Islet precursor cell (in vitro differentiated cells): ENCODE measurements around the gene ARID1A.
"Not testable (repeated sequence)": the region's sequence is repeated elsewhere in the genome, so short reads cannot be mapped to it uniquely, and the experiment has no call there.

Experiments
- DNase-seq: peaks from one replicate; pipeline ENCODE4 v3.0.0-alpha.2; 2018

ARID1A gene

DNA sequence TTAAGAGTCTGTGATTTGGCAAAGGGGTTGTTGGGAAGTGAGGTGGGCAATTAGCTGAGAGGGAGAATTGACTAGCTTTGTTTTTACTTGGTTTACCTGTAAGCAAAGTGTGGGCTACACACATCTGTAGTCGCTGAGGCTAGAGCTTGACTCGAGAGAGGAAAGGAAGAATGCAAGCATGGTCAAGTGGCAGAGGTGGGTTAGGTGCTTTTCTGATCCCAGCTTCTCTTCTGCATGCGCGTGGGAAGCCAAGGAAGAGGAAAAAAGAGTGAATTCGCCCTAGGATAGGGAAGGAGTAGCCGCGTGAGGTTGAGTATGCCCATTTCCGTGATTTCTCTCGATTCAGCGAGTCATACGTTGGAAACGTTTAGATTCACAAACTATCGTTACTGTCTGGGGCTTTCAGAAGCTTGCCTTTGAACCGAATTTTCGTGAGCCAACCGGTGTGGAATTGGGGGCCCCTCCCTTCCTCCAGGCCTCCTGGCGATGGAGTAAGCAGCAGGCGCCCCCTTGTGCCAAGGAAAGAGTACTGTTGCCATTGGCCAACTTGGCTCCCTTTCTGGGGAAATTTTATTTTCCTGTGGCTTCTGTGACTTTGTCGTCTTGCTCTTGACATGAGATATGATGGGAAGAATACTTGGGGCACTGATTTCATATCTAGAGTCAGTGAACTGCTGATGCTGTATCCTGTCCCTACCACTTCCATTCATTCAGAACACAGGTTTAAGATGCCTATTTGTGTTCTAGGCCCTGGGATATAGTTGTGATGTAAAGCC is 93.2 kb downstream of the ARID1A start:
- peak; percentile 87 for DNase-seq

DNA sequence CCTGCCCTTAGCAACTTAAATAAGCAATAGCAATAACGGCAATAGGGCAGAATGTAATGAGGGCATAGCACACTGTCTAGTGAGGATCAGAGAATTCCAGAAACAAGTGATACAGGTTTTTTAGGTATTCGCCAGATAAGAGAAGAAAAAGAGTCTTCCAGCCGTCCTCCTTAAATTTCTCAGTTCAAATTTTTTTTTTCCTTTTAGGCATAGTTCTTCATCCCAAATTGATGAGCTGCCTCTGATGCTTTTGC is 93.7 kb downstream of the ARID1A start:
- DNase-seq, result no peak

DNA sequence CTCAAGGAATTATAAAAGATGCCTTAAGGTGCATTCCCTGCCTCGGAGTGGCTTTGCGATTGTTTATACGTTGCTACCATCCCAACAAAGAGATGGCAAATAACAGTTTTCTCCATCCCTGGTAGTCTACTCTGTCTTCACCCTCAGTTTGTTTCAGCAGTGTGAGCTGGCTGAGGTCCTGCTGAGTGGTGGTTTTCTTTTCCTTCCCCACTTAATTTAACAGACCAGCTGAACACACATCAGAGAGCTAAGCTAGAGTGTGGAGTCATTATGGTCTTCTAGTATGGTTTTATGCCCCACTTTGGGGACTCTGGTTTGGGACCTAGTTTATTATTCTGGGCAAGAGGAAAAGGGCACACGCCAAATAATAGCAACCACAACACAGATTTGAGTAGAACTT is 94.1 kb downstream of the ARID1A start:
- DNase-seq, result no peak

DNA sequence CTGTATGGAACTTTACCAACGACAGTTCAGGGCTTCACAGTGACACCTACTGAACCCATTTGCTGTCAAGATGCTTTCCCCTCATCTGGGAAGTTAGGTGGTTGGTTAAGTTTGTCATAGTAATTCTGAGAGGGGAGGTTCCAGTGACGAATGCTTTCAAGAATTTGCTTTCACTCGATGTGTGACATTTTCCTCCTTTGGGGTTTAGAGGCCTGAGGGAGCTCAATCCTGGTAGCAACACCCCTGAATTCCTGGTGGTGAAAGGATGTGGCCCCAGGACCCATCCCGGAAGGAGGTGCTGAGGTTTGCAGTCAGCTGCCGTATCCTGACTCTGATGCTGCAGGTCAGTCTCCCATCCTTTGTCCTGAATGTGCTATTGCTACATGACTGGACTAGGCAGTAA is 94.7 kb downstream of the ARID1A start:
- no peak for DNase-seq

DNA sequence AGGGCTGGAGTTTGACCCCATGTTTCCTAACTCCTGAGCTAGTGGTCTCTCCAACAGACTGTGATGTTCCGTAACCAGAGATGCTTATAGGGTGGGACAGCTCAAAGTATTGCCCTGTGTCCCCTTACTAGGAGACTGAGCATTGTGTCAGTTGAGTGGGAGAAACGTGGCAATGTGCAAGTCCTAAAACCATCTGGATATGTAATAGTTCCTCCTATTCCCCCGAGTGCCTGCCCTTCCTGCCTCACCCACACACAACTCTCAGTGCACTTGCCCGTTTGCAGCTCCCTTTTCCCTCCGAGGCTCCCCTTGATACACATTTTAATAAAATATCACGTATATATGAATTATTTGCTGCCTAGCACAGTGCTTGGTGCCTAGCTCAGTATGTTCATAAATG is 95.3 kb downstream of the ARID1A start:
- DNase-seq, result no peak

DNA sequence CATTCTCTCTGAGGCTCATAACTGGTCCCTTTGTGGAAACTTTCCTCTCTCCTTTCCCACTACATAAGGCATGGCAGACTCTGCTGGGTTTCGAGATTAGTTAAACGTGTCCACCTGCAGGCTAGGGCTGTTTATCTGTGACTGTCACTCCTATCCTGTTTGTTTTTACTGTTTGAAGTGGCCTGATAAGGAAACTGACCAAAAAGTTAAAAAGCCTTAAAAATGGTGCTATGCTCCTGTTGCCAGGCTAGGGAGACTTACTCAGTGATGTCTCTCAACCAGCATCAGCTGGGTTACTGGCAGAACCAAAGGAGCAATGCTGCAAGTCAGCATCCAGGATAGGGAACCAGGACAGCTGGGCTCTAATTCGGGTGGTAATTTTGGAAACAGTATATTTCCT is 95.8 kb downstream of the ARID1A start:
- DNase-seq, result no peak

DNA sequence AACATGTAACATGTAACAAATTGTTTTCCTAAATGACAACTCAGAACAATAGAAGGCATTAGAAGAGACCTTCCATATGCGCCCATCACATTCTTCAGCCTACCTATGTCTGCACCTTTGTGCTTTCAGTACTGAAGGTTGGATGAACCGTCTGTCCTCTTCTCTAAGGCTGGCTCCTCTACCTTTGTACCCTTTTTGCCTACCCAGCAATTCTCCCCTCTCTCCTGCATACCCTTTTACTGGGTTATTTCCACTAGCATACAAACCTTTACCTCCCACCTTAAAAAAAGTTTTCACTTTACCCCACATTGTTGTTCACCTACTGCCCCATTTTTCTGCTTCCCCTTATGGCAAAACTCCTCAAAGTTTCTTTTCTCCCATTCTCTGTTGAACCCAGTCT is 97.1 kb downstream of the ARID1A start:
- no peak for DNase-seq

DNA sequence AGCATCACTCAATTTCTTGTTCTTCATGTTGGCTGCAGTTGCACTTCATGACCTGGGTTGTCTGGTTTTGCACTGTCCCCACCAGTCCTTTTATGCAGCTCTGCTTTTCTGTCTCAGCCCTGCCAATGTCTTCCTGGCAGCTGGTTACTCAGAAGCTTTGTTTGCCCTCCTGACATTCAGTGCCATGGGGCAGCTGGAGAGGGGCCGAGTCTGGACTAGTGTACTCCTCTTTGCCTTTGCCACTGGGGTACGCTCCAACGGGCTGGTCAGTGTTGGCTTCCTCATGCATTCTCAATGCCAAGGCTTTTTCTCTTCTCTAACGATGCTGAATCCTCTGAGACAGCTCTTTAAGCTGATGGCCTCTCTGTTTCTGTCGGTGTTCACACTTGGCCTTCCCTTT is 98.6 kb downstream of the ARID1A start:
- DNase-seq, result no peak

DNA sequence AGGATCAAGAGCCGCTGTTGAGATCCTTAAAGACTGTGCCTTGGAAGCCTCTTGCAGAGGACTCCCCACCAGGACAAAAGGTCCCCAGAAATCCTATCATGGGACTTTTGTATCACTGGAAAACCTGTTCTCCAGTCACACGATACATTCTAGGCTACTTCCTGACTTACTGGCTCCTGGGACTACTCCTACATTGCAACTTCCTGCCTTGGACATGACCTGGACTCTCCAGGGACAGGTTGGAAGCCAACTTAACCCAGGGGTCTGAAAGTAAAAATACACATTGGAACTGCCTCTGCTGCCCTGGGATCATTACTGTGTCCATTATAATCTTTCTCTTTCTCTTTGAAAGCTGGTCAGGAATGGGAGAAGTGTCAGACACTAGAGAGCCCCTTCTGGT is 101.8 kb downstream of the ARID1A start:
- no peak for DNase-seq

DNA sequence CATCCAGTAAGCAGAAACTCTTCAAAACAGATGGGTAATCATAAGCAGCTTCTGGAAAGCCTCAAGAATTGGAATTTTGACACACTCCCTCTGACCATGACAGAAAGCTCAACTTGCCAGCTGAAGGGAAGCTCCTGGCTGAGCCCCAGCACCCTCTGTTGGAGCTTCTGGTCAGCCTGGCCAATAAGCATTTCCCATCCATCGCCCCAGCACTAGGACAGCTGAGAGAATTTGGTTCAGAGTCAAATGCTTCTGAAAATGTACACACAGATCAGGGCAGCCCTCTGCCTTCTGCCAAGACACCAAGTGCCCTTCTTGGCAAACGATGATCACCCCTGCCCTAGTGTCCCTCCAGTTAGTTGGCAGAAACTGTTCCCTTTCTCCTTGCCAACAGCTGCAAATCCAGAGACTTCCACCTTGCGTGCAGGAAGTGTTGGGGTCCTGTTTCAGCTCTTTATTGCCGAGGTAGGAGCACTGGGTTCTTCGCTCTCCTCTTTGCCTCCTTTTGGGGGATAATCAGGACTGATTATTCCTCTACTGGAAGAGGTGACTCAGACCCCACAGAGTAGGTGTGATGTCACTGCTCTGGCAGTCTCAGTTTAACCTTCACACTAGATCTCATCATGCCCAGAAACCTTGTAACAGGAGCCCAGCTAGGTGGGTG is 103.8 kb downstream of the ARID1A start:
- DNase-seq, result no peak

DNA sequence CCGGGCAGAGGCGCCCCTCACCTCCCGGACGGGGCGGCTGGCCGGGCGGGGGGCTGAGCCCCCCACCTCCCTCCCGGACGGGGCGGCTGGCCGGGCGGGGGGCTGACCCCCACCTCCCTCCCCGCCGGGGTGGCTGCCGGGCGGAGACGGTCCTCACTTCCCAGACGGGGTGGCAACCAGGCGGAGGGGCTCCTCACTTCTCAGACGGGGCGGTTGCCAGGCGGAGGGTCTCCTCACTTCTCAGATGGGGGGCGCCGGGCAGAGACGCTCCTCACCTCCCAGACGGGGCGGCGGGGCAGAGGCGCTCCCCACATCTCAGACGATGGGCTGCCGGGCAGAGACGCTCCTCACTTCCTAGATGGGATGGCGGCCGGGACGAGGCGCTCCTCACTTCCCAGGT is 108.1 kb downstream of the ARID1A start:
- not testable (repeated sequence) for DNase-seq

DNA sequence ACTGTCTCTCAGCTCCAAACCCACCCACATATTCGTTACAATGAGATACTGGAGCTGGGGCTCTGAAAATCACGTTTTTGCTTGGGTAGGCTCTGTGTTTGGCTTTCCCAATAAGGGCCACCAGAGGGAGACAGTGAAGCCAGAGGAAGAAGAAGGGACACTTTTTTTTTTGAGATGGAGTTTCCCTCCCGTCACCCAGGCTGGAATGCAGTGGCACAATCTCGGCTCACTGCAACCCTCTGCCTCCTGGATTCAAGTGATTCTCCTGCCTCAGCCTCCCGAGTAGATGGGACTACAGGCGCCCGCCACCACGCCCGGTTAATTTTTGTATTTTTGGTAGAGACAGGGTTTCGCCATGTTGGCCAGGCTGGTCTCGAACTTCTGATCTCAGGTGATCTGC is 114.3 kb downstream of the ARID1A start:
- peak; percentile 77 for DNase-seq

DNA sequence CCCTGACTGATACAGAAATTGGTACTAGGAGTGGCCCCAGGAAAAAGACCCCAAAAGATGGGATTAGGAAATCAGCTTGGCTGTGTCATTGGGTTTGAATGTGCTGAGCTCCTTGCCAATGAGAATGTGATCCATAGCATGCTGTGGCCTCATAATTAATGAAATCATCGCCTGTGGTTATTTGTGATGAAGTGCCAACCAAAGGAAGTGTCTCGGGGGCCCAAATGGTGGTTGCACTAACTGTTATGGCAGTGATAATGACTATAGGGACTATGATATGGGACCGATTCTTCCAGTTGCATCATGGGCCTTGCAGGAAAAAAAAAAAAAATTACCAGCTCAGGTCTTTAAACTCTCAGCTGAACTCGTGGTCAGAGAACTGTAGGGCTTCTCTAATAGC is 115.2 kb downstream of the ARID1A start:
- no peak for DNase-seq

DNA sequence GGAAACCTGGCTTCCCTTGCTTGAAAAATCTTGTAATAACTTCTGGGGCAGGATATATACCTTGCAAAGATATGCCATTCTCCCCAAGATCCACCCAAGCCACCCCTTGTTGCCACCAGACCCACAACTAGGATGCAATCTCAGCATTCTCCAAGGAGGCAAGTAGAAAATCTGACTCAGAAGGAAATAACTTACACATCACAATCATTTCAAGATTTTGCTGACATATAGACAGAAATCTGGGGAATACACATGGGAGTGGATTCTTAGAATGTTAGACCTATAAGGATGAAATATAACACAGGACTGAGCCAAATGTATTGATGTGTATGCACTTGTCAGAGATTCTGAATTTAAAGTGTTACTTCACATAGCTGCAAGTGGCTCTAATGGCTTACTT is 115.9 kb downstream of the ARID1A start:
- no peak for DNase-seq

DNA sequence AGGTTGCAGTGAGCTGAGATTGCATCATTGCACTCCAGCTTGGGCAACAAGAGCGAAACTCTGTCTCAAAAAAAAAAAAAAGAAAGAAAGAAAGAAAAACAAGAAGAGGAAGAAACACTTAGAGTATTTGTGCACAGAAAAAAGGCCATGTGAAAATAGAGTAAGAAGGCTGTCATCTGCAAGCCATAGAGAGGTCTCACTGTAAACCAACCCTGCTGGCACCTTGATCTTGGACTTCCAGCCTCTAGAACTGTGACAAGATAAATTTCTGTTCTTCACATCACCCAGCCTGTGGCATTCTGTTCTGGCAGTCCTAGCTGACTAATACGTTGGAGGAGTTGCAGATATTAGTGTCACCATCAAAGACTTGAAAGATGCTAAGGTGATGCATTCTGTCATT is 118.6 kb downstream of the ARID1A start:
- DNase-seq, result no peak

DNA sequence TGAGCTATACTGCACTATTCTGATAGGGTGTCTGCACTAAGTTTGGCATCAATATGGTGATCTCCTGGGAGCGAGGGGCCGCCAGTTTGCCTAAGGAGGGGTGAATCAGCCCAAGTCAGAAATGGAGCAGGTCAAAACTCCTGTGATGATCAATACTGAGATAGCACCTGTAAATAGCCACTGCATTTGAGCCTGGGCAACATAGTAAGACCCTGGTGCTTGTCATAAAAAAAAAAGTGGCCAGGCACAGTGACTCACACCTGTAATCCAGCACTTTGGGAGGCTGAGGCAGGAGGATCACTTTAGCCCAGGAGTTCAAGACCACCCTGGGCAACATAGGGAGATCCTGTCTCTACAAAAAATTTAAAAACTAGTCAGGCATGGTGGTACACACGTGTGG is 119.1 kb downstream of the ARID1A start:
- no peak for DNase-seq

DNA sequence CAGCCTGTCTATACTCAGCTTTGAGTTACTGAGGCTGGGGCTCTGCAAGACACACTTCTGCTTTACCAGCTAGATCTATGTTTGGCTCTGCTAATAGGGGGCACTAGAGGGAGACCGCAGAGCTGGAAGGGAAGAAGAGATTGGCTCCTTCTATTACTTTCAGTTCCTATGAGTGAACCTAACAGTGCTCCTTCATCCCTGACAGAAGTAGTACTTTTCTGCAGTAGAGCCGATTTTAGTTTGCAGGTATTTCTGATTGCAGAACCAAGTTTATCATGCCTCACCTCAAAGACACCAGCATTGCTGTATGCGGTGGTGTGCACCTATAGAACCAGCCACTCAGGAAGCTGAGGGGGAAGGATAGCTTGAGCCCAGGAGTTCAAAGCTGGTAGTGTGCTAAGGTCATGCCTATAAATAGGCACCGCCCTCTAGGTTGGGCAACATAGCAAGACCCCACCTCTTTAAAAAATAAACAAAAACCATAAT is 125.0 kb downstream of the ARID1A start:
- no peak for DNase-seq

DNA sequence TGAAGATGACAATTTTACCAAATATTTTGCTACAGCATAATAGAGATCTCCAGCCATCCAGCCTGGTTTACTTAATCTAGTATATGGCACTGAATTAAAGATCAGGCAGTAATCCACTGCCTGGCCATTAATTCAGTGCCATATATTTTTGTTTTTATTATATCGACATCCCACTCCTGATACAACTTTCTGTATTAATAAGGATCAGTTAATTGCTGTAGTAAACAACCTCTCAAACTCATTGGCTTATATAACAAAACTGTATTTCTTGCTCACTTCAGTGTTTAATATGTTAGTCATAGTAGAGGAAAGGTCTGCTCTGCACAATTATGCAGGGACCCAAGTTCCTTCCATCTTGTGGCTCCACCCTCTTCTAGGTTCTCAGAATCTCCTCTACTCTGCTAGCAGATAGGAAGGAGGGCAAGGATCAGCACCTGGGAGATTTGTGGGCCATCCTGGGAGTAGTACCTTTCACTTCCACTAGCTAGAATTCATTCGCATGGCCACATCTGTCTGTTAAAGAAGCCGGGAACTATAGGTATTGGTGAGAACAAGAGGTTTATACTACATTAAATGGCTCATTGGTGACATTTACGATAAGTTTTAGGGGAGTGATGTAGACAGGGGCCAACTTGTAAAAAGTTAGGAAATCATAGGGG is 127.1 kb downstream of the ARID1A start:
- DNase-seq, result no peak

DNA sequence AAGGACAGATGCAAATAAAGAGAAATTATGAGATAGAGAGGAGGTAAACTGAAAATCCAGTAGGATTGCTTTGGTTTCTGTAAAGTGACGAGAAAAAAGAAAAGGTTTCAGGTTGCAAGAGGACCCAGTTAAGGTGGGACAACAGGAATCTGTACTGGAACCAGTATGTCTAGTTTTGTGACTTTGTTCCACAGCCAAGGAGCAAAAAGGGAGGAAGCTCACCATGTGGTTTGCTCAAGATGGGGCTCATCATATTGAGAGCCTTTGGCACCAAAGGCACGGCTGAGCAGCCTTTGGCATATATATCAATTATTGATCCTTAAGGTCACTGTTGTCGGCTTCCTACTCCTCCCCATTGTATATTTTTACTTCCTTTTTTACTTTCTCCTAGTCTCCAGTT is 128.9 kb downstream of the ARID1A start:
- peak; percentile 55 for DNase-seq

DNA sequence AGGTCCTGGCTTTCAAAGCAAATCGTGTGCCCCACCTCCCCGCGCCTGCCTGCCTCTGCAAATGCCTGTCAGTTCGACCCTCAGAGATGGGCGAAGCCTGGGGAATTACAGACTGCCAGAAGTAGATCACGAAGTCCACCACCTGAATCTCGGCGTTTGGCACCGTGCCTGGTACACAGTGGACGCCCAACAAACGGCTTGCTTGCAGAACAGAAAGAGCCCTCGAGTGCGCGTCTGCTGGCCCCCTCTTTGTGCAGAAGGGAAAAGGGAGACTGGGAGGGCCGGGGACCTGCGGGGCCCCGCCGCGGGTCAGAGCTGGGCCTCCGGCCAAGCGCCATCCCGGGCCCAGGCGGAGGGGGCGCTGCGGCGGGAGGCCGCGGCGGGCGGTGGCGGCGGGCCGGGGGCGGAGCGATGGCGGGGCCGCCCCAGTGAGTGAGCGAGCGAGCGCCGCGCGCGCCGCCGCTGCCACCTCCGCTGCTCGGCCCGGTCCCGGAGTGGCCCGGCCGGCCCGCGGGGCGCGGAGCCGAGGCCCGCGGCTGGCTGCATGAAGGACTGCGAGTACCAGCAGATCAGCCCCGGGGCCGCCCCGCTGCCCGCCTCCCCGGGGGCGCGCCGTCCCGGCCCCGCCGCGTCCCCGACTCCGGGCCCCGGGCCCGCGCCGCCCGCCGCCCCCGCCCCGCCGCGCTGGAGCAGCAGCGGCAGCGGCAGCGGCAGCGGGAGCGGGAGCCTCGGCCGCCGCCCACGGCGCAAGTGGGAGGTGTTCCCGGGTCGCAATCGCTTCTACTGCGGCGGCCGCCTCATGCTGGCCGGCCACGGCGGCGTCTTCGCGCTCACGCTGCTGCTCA is 130.7 kb downstream of the ARID1A start, which contains the start of gene ZDHHC18:
ZDHHC18 (plus strand) TSS at position 428 of the 845 bp plus-strand sequence; CDS start at position 545, 117 bp downstream.
- DNase-seq, result peak; percentile 72

DNA sequence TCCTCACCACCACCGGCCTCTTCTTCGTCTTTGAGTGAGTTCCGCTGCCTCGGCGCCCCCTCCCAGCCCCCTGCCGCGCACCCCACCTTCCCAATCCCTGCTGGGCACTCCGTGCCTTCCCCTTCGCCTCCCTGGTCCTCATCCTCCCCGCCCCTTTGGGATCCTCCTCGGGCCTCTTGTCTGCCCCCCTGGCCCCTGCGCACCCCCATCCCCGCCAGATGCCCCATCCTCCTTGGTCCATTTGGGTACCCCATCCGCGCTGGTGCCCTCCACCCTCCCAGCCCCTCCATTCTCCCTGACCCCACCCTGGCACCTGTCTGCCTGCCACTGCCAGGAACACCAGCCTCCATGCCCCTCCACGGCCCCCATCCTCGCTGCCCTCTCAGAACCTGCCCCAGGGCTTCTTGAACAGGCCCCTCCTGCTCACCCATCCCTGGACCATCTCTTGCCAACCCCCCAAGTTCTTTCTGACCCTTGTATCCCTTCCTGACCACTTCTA is 131.3 kb downstream of the ARID1A start:
- peak; percentile 44 for DNase-seq

DNA sequence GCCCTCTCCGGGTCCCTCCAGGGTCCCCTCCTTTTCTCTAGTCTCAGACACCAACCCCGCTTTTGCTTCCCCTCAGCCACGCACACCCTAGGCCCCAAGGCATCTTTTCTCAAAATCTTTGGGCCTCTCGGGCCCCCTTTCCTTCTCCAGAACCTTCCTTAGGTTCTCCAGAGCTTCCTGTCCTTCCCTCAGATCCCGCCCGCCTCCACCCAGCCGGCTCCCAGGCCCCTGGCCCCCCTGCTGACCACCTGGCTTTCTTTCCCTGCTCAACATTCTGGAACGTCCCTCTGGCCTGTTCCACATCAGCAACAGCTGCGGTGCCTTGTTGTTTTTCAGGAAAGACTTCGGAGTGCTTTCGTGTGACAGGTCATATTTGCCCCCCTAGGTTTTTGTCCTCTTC is 131.8 kb downstream of the ARID1A start:
- peak; percentile 52 for DNase-seq

DNA sequence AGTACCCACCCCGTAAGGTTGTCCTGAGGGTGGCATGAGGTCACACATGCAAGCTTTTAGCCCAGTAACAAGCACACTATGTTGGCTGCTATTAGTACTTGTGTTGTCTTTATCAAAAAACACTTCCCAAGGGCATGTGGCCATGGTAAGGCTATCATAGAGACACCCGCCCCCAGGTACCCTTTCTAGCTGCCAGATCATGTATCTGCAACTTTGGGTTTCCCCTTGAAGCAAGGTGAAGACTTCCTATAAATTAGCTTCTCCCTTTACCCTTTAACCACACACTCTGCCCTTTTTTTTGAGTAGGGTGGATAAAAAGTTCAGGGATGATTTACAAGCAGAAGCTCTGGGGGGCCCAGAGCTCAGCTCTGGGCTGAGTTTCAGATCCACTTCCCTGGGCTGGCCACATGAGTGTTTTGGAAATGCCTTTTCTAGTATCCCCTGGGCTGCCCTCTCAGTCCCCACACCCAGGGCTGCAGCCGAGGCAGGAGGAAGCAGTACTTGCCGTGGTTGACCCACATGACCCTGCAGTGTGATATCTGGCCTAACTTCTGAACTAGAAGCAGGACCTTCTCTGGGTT is 132.7 kb downstream of the ARID1A start:
- DNase-seq, result no peak
